Psoas muscle (tissue), 8 donors: ENCODE measurements around the gene ROBO1. TPM values are rescaled to one million over a fixed set of nuclear protein-coding genes. Genes with fewer than 3 reads are reported as not detected.

Source experiments
- ATAC-seq, 4 donors: fragments of 200-7000 bp; cut with Tn5 transposase; one replicate each; pipeline ENCODE4 v1.9.1; 2020; ENCODE audit warnings: moderate library complexity in 3 of 4, mild to moderate bottlenecking in 2 of 4
- DNase-seq, 2 donors: peaks; one replicate each; pipeline ENCODE4 v3.0.0-alpha.2; 2020
- H3K27ac ChIP-seq: fragments of 200-600 bp; one replicate; pipeline ENCODE4 v1.8.0; 2022
- H3K27me3 ChIP-seq, 3 donors: fragments of 200-600 bp in 1 of 3; one replicate each; pipeline versions ENCODE4 v1.6.1 to v1.8.0; 2013 to 2022; ENCODE audit warnings: low read length in 2 of 3, mild to moderate bottlenecking in 2 of 3, moderate library complexity in 1 of 3; ENCODE audit not compliant: insufficient read depth in 3 of 3
- H3K36me3 ChIP-seq, 2 donors: fragments of 200-600 bp in 1 of 2; one replicate each; pipeline versions ENCODE4 v1.6.1 to v1.8.0; 2013 to 2022; ENCODE audit warnings: low read depth in 1 of 2, mild to moderate bottlenecking in 1 of 2, moderate library complexity in 1 of 2; ENCODE audit not compliant: insufficient read depth in 1 of 2
- H3K4me1 ChIP-seq: fragments of 200-600 bp; one replicate; pipeline ENCODE4 v1.8.0; 2022
- H3K4me3 ChIP-seq: fragments of 200-600 bp; one replicate; pipeline ENCODE4 v1.8.0; 2022; ENCODE audit warnings: mild to moderate bottlenecking
- H3K9me3 ChIP-seq: fragments of 200-600 bp; one replicate; pipeline ENCODE4 v1.8.0; 2022
- WGBS, 3 donors: extraction: QIAGEN DNeasy Blood & Tissue Kit; methylation state at CpG; one replicate each; pipeline versions ENCODE4 v1.1.6 to v1.1.7; 2013; 5-methylcytosine and 5-hydroxymethylcytosine counted together
- intact Hi-C, 2 donors: fragments of 100-400 bp; cut with DNase I; formaldehyde crosslinking; loops; one replicate each; pipeline versions ENCODE4 v1.11.0 to v1.14.2; 2022
- polyA plus RNA-seq, 3 donors: library from polyadenylated mRNA; stranded (reverse); fragments of 200-250 nt; gene quantifications; one replicate each; pipeline ENCODE4 v1.2.3, GENCODE V29; 2013
- total RNA-seq, 4 donors: library from RNA; stranded (reverse); fragmentation: NEBNext Ultra II Directional in 2 of 4; extraction: Animal tissue kit (Norgen Biotek cat#: 25700) in 2 of 4; gene quantifications; one replicate each; pipeline versions ENCODE4 v1.2.1 to v1.2.4, GENCODE V29; 2021 to 2023
- TF ChIP-seq, protein P1 (sequence below): fragments of 200-600 bp; IDR thresholded peaks from one replicate; pipeline ENCODE4 v1.8.0; 2022; ENCODE audit warnings: antibody characterized with exemption
- donor health status: healthy with polysubstance abuse.
- donor health status: DM: no; HTN: no; CAD: no; lungs with moderate emphysema.
- donor health status: Bipolar disorder and iron deficiency.
- donor health status: healthy.
- donor health status: DM: yes; HTN: yes; CAD: no.
- donor health status: DM: no; HTN: no; CAD: no.
- donor health status: DM: no; HTN: no; CAD: no.
- donor health status: DM: yes; HTN: yes; CAD: no.

Gene ROBO1
- total and polyA plus RNA-seq, 7 donors: 0.52 to 14.0 (median 4.9) TPM

DNA sequence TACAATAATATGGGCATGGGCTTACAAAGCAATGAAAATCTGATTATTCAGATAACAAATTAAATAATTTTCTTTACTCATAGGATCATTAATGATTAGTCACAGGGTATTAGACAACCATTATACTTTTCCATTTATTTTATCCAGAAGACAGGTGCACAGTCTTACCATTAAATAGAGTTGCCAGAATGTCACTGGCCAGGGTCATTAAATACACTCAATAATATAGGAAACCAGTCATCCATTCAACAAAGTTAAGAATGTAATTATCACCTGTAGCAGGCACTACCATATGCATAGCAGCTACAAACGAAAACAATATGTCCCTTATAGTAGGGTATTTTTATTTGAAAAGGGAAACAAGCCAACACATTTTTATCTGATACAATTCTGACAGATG, 16.1 kb downstream of the ROBO1 start:
- H3K9me3 ChIP-seq: no peaks in the 10 kb centered on the region
- ATAC-seq (no peak), DNase-seq (no peak)
- no peaks in the 10 kb centered on the region for H3K36me3 ChIP-seq
- H3K27me3 ChIP-seq: no peaks in the 10 kb centered on the region
- no peak overlapping the region for H3K4me3 ChIP-seq
- intact Hi-C loops: no loop called here
- TF ChIP-seq, protein P1, sequence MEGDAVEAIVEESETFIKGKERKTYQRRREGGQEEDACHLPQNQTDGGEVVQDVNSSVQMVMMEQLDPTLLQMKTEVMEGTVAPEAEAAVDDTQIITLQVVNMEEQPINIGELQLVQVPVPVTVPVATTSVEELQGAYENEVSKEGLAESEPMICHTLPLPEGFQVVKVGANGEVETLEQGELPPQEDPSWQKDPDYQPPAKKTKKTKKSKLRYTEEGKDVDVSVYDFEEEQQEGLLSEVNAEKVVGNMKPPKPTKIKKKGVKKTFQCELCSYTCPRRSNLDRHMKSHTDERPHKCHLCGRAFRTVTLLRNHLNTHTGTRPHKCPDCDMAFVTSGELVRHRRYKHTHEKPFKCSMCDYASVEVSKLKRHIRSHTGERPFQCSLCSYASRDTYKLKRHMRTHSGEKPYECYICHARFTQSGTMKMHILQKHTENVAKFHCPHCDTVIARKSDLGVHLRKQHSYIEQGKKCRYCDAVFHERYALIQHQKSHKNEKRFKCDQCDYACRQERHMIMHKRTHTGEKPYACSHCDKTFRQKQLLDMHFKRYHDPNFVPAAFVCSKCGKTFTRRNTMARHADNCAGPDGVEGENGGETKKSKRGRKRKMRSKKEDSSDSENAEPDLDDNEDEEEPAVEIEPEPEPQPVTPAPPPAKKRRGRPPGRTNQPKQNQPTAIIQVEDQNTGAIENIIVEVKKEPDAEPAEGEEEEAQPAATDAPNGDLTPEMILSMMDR: no peak
- H3K27ac ChIP-seq: no peak overlapping the region
- H3K4me1 ChIP-seq: no peaks in the 10 kb centered on the region
- 15 to 38% (median 27%) methylated on average over 1 of the region's 1 CpG for WGBS, 3 donors

DNA sequence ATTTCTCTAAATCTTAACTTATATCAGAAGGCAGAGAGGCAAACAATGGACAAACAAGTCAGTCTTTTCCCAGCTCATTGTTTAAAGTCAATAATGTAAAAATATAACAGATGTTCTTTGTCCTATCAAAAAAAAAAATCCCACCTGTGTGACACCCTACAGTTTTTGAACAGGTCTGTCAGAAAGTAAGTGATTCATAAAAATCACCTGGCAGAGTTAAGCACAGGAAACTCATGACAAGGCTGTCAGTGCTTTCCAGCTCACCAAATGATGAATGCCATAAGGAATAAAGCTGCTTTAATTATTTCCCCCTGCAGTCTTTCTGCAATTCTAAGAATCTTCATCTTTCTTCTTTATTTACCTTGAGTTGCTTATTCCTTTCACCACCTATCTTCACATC, 30.3 kb downstream of the ROBO1 start:
- Histone ChIP-seq H3K9me3 (no peaks in the 10 kb centered on the region), H3K36me3 (no peaks in the 10 kb centered on the region), H3K4me3 (no peak overlapping the region), H3K4me1 (no peaks in the 10 kb centered on the region), H3K27ac (no peak overlapping the region), H3K27me3 (no peaks in the 10 kb centered on the region)
- no peak for ATAC-seq
- TF ChIP-seq, protein P1: no peak
- DNase-seq: no peak
- intact Hi-C loops: no loop called here

DNA sequence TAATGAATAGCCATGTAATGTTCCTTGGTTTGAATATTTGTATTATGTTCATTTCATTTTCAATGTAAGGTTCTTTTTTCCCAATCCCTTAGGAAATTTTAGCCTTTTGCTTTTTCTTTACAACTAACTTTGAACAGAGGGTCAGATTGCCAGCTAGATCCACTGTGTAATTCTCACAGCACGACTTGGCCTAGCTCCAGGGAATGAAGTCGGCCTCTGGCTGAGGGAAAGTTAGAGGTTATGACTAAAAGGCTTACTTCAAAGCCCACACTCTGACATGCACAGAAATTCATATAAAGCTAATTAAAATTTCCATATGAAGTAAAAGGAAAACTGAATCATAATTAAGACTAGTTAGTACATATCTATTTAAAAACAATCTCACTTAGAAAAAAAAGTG, 38.7 kb downstream of the ROBO1 start:
- no peak for DNase-seq
- H3K27ac ChIP-seq: no peak overlapping the region
- H3K36me3 ChIP-seq: no peaks in the 10 kb centered on the region
- intact Hi-C loops: no loop called here
- 4 to 8% (median 5%) methylated on average over 2 of the region's 2 CpGs for WGBS, 3 donors
- no peaks in the 10 kb centered on the region for H3K27me3 ChIP-seq
- TF ChIP-seq, protein P1: no peak
- H3K4me3 ChIP-seq: no peak overlapping the region
- no peak for ATAC-seq
- no peaks in the 10 kb centered on the region for H3K9me3 ChIP-seq
- H3K4me1 ChIP-seq: no peaks in the 10 kb centered on the region

DNA sequence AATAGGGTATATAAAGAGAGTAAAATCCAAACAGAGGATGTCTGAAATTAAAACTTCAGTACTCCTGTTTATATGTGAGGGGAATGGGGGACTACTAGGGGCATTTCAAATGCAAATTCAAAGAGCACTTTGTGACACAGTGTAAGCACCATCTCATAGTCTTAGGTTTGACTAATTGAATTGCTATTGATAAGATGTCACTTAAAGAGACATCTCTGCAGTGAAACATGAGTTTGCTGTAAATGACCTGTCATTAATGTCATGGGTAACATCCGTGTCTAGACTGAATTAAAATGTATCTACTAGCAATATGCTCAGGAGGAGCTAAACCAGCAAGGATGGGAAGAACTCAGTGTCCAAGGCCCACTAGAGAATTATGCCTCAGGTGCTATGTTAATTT, 41.0 kb downstream of the ROBO1 start:
- ATAC-seq (no peak), DNase-seq (no peak)
- Histone ChIP-seq H3K9me3 (no peaks in the 10 kb centered on the region), H3K36me3 (no peaks in the 10 kb centered on the region), H3K27ac (no peak overlapping the region), H3K4me3 (no peak overlapping the region), H3K27me3 (no peaks in the 10 kb centered on the region), H3K4me1 (no peaks in the 10 kb centered on the region)
- WGBS, 3 donors: 53 to 78% (median 77%) methylated on average over 1 of the region's 1 CpG
- TF ChIP-seq, protein P1: no peak
- intact Hi-C loops: no loop called here

DNA sequence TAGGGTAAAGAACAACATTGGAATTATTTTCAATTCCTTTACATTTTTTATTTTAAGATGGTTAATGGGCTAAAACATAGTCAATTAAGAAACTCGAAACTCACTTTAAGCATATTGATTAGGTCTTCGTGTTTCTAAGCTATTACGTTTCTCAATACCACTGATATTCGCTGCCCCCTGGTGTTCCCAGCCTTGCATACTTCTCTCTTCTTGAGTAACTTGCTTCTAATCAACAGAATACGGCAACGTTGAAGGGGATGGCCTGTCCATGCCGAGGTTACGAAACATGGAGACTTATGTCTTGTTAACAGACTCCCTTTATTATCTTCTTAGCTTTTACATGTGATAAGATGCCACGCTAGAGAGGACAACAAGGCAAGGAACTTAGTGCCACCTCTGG, 43.6 kb downstream of the ROBO1 start:
- ATAC-seq: no peak
- H3K27me3 ChIP-seq: no peaks in the 10 kb centered on the region
- 74 to 79% (median 75%) methylated on average over 9 of the region's 9 CpGs for WGBS, 3 donors
- no peak for DNase-seq
- H3K27ac ChIP-seq: no peak overlapping the region
- TF ChIP-seq, protein P1: no peak
- no peaks in the 10 kb centered on the region for H3K36me3 ChIP-seq
- intact Hi-C loops: no loop called here
- no peak overlapping the region for H3K4me3 ChIP-seq
- H3K4me1 ChIP-seq: no peaks in the 10 kb centered on the region
- H3K9me3 ChIP-seq: no peaks in the 10 kb centered on the region
